MV-4-11 (cell line): ENCODE results near the gene ARID1B.
A peak's percentile ranks its signal among the peaks of the same experiment; 100 is the strongest.
"Not testable (repeated sequence)": the region's sequence is repeated elsewhere in the genome, so short reads cannot be mapped to it uniquely, and the experiment has no call there.

ENCODE experiments used
- DNase-seq: peaks from one replicate; lab custom pipeline; 2025; lab: John Stamatoyannopoulos, UW

Gene ARID1B

GRCh38 chr6:157128235-157128775, 351.1 kb downstream of the ARID1B start:
- DNase-seq: peak; percentile 18

- DNase-seq: no peak
Observed at GRCh38 chr6:157131250-157131649, 354.1 kb downstream of the ARID1B start.

- DNase-seq: no peak
Observed at GRCh38 chr6:157133856-157134255, 356.7 kb downstream of the ARID1B start.

GRCh38 chr6:157134402-157135047, 357.3 kb downstream of the ARID1B start:
- no peak for DNase-seq

- no peak for DNase-seq
Observed at GRCh38 chr6:157135691-157136090, 358.5 kb downstream of the ARID1B start.

- DNase-seq: no peak
Observed at GRCh38 chr6:157137501-157137900, 360.3 kb downstream of the ARID1B start.

GRCh38 chr6:157139054-157139708, 362.0 kb downstream of the ARID1B start:
- DNase-seq: no peak

GRCh38 chr6:157143171-157143889, 366.2 kb downstream of the ARID1B start:
- no peak for DNase-seq

GRCh38 chr6:157143890-157144798, 367.0 kb downstream of the ARID1B start:
- DNase-seq: no peak

GRCh38 chr6:157144859-157145568, 367.8 kb downstream of the ARID1B start:
- DNase-seq: no peak

GRCh38 chr6:157145656-157146285, 368.6 kb downstream of the ARID1B start:
- no peak for DNase-seq

GRCh38 chr6:157147054-157148026, 370.2 kb downstream of the ARID1B start:
- not testable (repeated sequence) for DNase-seq

GRCh38 chr6:157148391-157149323, 371.5 kb downstream of the ARID1B start:
- peak; percentile 6 for DNase-seq

- no peak for DNase-seq
Observed at GRCh38 chr6:157150076-157150475, 372.9 kb downstream of the ARID1B start.

GRCh38 chr6:157151029-157151428, 373.9 kb downstream of the ARID1B start:
- DNase-seq: no peak

GRCh38 chr6:157151989-157152388, 374.8 kb downstream of the ARID1B start:
- peak; percentile 76 for DNase-seq

- peak; percentile 26 for DNase-seq
Observed at GRCh38 chr6:157152556-157152955, 375.4 kb downstream of the ARID1B start.

GRCh38 chr6:157155804-157156203, 378.6 kb downstream of the ARID1B start:
- no peak for DNase-seq
